Mesothelial cell of epicardium (in vitro differentiated cells): ENCODE results near the gene SETD7. TPM values are rescaled to one million over a fixed set of nuclear protein-coding genes. Genes with fewer than 3 reads are reported as not detected.

Experiments used
- DNase-seq, 2 experiments: peaks; one replicate each; pipeline ENCODE4 v3.0.0; 2021; ENCODE audit warnings: low spot score in 2 of 2; ENCODE audit not compliant: unreplicated experiment in 2 of 2
- H3K27ac Mint-ChIP-seq: 2 replicates; pipeline ENCODE4 v1.8.0; 2021; ENCODE audit warnings: mixed read lengths
- H3K27me3 Mint-ChIP-seq: 2 replicates; pipeline ENCODE4 v1.8.0; 2021; ENCODE audit warnings: low read depth, mixed read lengths
- H3K36me3 Mint-ChIP-seq: 2 replicates; pipeline ENCODE4 v1.8.0; 2021; ENCODE audit warnings: mixed read lengths
- H3K4me1 Mint-ChIP-seq: 2 replicates; pipeline ENCODE4 v1.8.0; 2021; ENCODE audit warnings: mixed read lengths
- H3K4me3 Mint-ChIP-seq: 2 replicates; pipeline ENCODE4 v1.8.0; 2021; ENCODE audit warnings: mild to moderate bottlenecking, moderate library complexity, mixed read lengths
- H3K9me3 Mint-ChIP-seq: 2 replicates; pipeline ENCODE4 v1.8.0; 2021; ENCODE audit warnings: mixed read lengths
- total RNA-seq: library from RNA; stranded (reverse); gene quantifications from 3 replicates; pipeline ENCODE4 v1.2.1, GENCODE V29; 2021
- TF ChIP-seq, protein P1 (sequence below): fragments of 200-600 bp; sonication (generic); IDR thresholded peaks from one replicate; pipeline ENCODE4 v1.5.0; 2021; ENCODE audit warnings: antibody characterized with exemption; ENCODE audit not compliant: unreplicated experiment

SETD7 gene
- total RNA-seq, 1 donor from 2014 or later = 18.0 TPM

DNA sequence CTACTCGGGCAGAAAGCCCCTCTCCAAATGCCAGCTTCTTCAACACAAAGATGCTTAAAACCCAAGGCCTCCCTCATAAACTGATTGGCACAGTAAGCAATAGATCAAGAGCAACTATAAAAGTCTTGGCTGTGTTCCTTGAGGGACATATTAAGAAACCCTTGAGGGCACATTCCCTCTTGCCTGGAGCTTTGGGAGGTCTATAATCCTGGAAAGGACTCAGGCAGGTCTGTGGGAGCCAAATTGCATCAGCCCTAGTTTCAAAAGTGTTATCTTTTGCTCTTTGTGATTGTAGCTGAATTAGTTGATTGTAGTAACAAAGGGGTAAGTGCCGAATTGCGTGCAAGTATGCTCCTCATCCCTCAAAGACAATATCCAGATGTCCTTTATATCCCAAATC lies 18.6 kb upstream of the SETD7 start:
- H3K9me3 Mint-ChIP-seq = no peaks in the 10 kb centered on the region
- no peaks in the 10 kb centered on the region for H3K27me3 Mint-ChIP-seq
- H3K4me3 Mint-ChIP-seq = no peak overlapping the region
- TF ChIP-seq, protein P1, sequence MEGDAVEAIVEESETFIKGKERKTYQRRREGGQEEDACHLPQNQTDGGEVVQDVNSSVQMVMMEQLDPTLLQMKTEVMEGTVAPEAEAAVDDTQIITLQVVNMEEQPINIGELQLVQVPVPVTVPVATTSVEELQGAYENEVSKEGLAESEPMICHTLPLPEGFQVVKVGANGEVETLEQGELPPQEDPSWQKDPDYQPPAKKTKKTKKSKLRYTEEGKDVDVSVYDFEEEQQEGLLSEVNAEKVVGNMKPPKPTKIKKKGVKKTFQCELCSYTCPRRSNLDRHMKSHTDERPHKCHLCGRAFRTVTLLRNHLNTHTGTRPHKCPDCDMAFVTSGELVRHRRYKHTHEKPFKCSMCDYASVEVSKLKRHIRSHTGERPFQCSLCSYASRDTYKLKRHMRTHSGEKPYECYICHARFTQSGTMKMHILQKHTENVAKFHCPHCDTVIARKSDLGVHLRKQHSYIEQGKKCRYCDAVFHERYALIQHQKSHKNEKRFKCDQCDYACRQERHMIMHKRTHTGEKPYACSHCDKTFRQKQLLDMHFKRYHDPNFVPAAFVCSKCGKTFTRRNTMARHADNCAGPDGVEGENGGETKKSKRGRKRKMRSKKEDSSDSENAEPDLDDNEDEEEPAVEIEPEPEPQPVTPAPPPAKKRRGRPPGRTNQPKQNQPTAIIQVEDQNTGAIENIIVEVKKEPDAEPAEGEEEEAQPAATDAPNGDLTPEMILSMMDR = no peak
- peaks cover 18% of the 10 kb centered on the region for H3K4me1 Mint-ChIP-seq
- no peaks in the 10 kb centered on the region for H3K36me3 Mint-ChIP-seq
- no peak for DNase-seq
- no peak overlapping the region for H3K27ac Mint-ChIP-seq

GRCh38 chr4:139568206-139568955 lies 12.4 kb upstream of the SETD7 start:
- H3K4me3 Mint-ChIP-seq = no peak overlapping the region
- H3K27me3 Mint-ChIP-seq = no peaks in the 10 kb centered on the region
- H3K9me3 Mint-ChIP-seq = peaks cover 3% of the 10 kb centered on the region
- DNase-seq = no peak
- no peaks in the 10 kb centered on the region for H3K36me3 Mint-ChIP-seq
- TF ChIP-seq, protein P1 = no peak
- H3K27ac Mint-ChIP-seq = no peak overlapping the region
- H3K4me1 Mint-ChIP-seq = peaks cover 2% of the 10 kb centered on the region

DNA sequence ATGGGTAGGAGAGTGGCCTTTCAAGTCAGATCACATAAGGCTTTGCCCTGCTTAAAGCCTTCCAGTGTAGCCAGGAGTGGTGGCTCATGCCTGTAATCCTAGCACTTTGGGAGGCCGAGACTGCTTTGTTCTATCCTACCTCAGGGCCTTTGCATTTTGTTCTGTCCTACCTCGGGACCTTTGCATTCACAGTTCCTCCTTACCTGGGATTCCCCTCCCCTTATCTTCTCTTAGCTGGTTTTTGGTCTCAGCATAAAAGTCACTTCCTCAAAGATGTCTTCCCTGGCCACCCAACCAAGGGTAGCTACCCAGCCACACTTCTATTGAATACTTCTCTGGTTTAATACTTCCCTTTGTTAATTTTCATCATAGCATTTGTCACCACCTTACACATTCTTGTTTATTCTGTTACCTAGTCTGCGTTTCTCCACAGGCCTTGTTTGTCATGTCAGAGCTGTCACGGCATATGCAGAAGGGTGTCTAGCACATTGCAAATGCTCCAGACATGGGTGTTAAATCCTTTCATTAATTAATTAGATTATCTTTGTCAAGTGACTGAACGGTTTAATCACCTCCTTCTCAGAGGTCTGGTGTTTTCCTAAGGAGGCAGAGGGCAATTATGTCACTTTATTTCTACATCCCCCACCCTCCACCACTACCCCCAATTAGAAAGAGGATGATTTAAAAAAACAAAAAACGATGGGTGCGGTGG lies 11.3 kb upstream of the SETD7 start:
- Mint-ChIP-seq H3K27me3 (no peaks in the 10 kb centered on the region), H3K4me3 (no peak overlapping the region), H3K27ac (no peak overlapping the region), H3K4me1 (peaks cover 2% of the 10 kb centered on the region), H3K9me3 (peaks cover 3% of the 10 kb centered on the region), H3K36me3 (no peaks in the 10 kb centered on the region)
- TF ChIP-seq, protein P1 = no peak
- DNase-seq = no peak

GRCh38 chr4:139564502-139564901 lies 8.5 kb upstream of the SETD7 start:
- no peak for DNase-seq
- H3K4me1 Mint-ChIP-seq = peaks cover 10% of the 10 kb centered on the region
- TF ChIP-seq, protein P1 = no peak
- H3K36me3 Mint-ChIP-seq = no peaks in the 10 kb centered on the region
- peaks cover under 1% of the 10 kb centered on the region for H3K27me3 Mint-ChIP-seq
- no peak overlapping the region for H3K4me3 Mint-ChIP-seq
- H3K27ac Mint-ChIP-seq = no peak overlapping the region
- H3K9me3 Mint-ChIP-seq = peaks cover 3% of the 10 kb centered on the region

GRCh38 chr4:139563515-139563914 lies 7.5 kb upstream of the SETD7 start:
- peaks cover 10% of the 10 kb centered on the region for H3K27me3 Mint-ChIP-seq
- peaks cover 3% of the 10 kb centered on the region for H3K9me3 Mint-ChIP-seq
- no peak overlapping the region for H3K4me3 Mint-ChIP-seq
- no peak overlapping the region for H3K27ac Mint-ChIP-seq
- DNase-seq = no peak
- no peaks in the 10 kb centered on the region for H3K36me3 Mint-ChIP-seq
- peaks cover 17% of the 10 kb centered on the region for H3K4me1 Mint-ChIP-seq
- TF ChIP-seq, protein P1 = no peak
